ENCODE data around the gene MBNL1.

Gene MBNL1

GRCh38 chr3:152268555-152269055, at the start of gene MBNL1:
Gene MBNL1 (plus strand): TSS chr3:152268929. CDS start chr3:152300194, 31,265 bp downstream.
- peak; percentile 86 for DNase-seq (ENCODE audit: low spot score)

GRCh38 chr3:152219216-152219615, 49.5 kb upstream of the MBNL1 start:
- DNase-seq (ENCODE audit: low spot score) = no peak

GRCh38 chr3:152219769-152220255, 48.9 kb upstream of the MBNL1 start:
- no peak for DNase-seq (ENCODE audit: low spot score)

- DNase-seq (ENCODE audit: low spot score) = no peak
These were observed 46.4 kb upstream of the MBNL1 start for GRCh38 chr3:152222327-152222726.

GRCh38 chr3:152225201-152225600, 43.5 kb upstream of the MBNL1 start:
- peak; percentile 36 for DNase-seq (ENCODE audit: low spot score)

- no peak for DNase-seq (ENCODE audit: low spot score)
These were observed 42.6 kb upstream of the MBNL1 start for GRCh38 chr3:152226176-152226575.

- no peak for DNase-seq (ENCODE audit: low spot score)
These were observed 41.7 kb upstream of the MBNL1 start for GRCh38 chr3:152227027-152227426.

GRCh38 chr3:152229692-152230091, 39.0 kb upstream of the MBNL1 start:
- peak; percentile 44 for DNase-seq (ENCODE audit: low spot score)

- no peak for DNase-seq (ENCODE audit: low spot score)
These were observed 38.4 kb upstream of the MBNL1 start for GRCh38 chr3:152230370-152230769.

- no peak for DNase-seq (ENCODE audit: low spot score)
These were observed 36.7 kb upstream of the MBNL1 start for GRCh38 chr3:152232001-152232400.

- DNase-seq (ENCODE audit: low spot score) = no peak
These were observed 36.0 kb upstream of the MBNL1 start for GRCh38 chr3:152232679-152233078.

- DNase-seq (ENCODE audit: low spot score) = no peak
These were observed 33.9 kb upstream of the MBNL1 start for GRCh38 chr3:152234657-152235375.

- no peak for DNase-seq (ENCODE audit: low spot score)
These were observed 32.9 kb upstream of the MBNL1 start for GRCh38 chr3:152235709-152236298.

GRCh38 chr3:152236716-152237115, 32.0 kb upstream of the MBNL1 start:
- DNase-seq (ENCODE audit: low spot score) = no peak

GRCh38 chr3:152241142-152242017, 27.3 kb upstream of the MBNL1 start:
- no peak for DNase-seq (ENCODE audit: low spot score)

GRCh38 chr3:152243301-152243711, 25.4 kb upstream of the MBNL1 start:
- DNase-seq (ENCODE audit: low spot score) = no peak

GRCh38 chr3:152243721-152244516, 24.8 kb upstream of the MBNL1 start:
- no peak for DNase-seq (ENCODE audit: low spot score)

GRCh38 chr3:152244517-152244888, 24.2 kb upstream of the MBNL1 start:
- DNase-seq (ENCODE audit: low spot score) = no peak

- DNase-seq (ENCODE audit: low spot score) = no peak
These were observed 23.1 kb upstream of the MBNL1 start for GRCh38 chr3:152245498-152246170.

- DNase-seq (ENCODE audit: low spot score) = no peak
These were observed 16.8 kb upstream of the MBNL1 start for GRCh38 chr3:152251916-152252315.

GRCh38 chr3:152252755-152253154, 16.0 kb upstream of the MBNL1 start:
- DNase-seq (ENCODE audit: low spot score) = no peak

Data from putamen (tissue), 1 donor.